ENCODE data around the gene SEBOX.

Gene SEBOX

GRCh38 chr17:28394337-28395116, 29.5 kb upstream of the SEBOX start:
- DNase-seq (ENCODE audit: low read depth, low spot score), result peak; percentile 45

- no peak for DNase-seq (ENCODE audit: low read depth, low spot score)
Measured at GRCh38 chr17:28392491-28392890, 27.5 kb upstream of the SEBOX start.

GRCh38 chr17:28391401-28391800, 26.4 kb upstream of the SEBOX start:
- no peak for DNase-seq (ENCODE audit: low read depth, low spot score)

GRCh38 chr17:28390984-28391383, 26.0 kb upstream of the SEBOX start:
- DNase-seq (ENCODE audit: low read depth, low spot score), result no peak

- DNase-seq (ENCODE audit: low read depth, low spot score), result no peak
Measured at GRCh38 chr17:28390563-28390962, 25.6 kb upstream of the SEBOX start.

GRCh38 chr17:28390141-28390540, 25.1 kb upstream of the SEBOX start:
- no peak for DNase-seq (ENCODE audit: low read depth, low spot score)

GRCh38 chr17:28388106-28388505, 23.1 kb upstream of the SEBOX start:
- DNase-seq (ENCODE audit: low read depth, low spot score), result no peak

GRCh38 chr17:28386391-28386790, 21.4 kb upstream of the SEBOX start:
- no peak for DNase-seq (ENCODE audit: low read depth, low spot score)

GRCh38 chr17:28385406-28385805, 20.4 kb upstream of the SEBOX start:
- no peak for DNase-seq (ENCODE audit: low read depth, low spot score)

- DNase-seq (ENCODE audit: low read depth, low spot score), result no peak
Measured at GRCh38 chr17:28385037-28385400, 20.0 kb upstream of the SEBOX start.

GRCh38 chr17:28384281-28385036, 19.5 kb upstream of the SEBOX start:
- no peak for DNase-seq (ENCODE audit: low read depth, low spot score)

GRCh38 chr17:28381141-28381825, 16.3 kb upstream of the SEBOX start:
- DNase-seq (ENCODE audit: low read depth, low spot score), result peak; percentile 46

- no peak for DNase-seq (ENCODE audit: low read depth, low spot score)
Measured at GRCh38 chr17:28379814-28380801, 15.1 kb upstream of the SEBOX start.

- DNase-seq (ENCODE audit: low read depth, low spot score), result no peak
Measured at GRCh38 chr17:28372945-28373274, 7.9 kb upstream of the SEBOX start.

- peak; percentile 72 for DNase-seq (ENCODE audit: low read depth, low spot score)
Measured at GRCh38 chr17:28372203-28372944, 7.4 kb upstream of the SEBOX start.

GRCh38 chr17:28371245-28372202, 6.5 kb upstream of the SEBOX start, which contains the start of gene SARM1:
Gene SARM1 (plus strand): TSS chr17:28371694. CDS start chr17:28372033, 339 bp downstream.
- DNase-seq (ENCODE audit: low read depth, low spot score), result peak; percentile 96

GRCh38 chr17:28370744-28371103, 5.7 kb upstream of the SEBOX start:
- DNase-seq (ENCODE audit: low read depth, low spot score), result no peak

- DNase-seq (ENCODE audit: low read depth, low spot score), result peak; percentile 28
Measured at GRCh38 chr17:28370035-28370743, 5.2 kb upstream of the SEBOX start, which contains the start of gene VTN. Gene VTN (minus strand): TSS chr17:28370307. CDS start chr17:28370203, 104 bp downstream.

GRCh38 chr17:28369684-28370034, 4.7 kb upstream of the SEBOX start:
- DNase-seq (ENCODE audit: low read depth, low spot score), result no peak

Measured in astrocyte of the hippocampus (primary cell).